Measurements from ENCODE around the gene MED16.

- TF ChIP-seq CTCF (conservative IDR thresholded peaks at IDR 0.05; ENCODE audit: low read depth, low read length) (no peak), EZH2phosphoT487 (IDR thresholded peaks at IDR 0.05; ENCODE audit: borderline replicate concordance, low read length) (no peak), EZH2 (IDR thresholded peaks at IDR 0.05; ENCODE audit: low read length, unreplicated experiment) (no peak)
Observed at GRCh38 chr19:861756-862580, 31.0 kb downstream of the MED16 start.
